DND-41 (cell line): ENCODE results near the gene MBOAT1.

Experiments
- EZH2 ChIP-seq: IDR thresholded peaks from 3 replicates; pipeline ENCODE4 v1.6.1; 2012; ENCODE audit warnings: borderline replicate concordance, low read depth, mild to moderate bottlenecking, moderate library complexity, low read length, inconsistent platforms; ENCODE audit not compliant: severe bottlenecking
- TF ChIP-seq, protein P1 (sequence below): IDR thresholded peaks from 2 replicates; pipeline ENCODE4 v1.5.1; 2012; ENCODE audit warnings: borderline replicate concordance, low read length, moderate library complexity, mild to moderate bottlenecking; ENCODE audit not compliant: poor library complexity, severe bottlenecking; ENCODE audit errors: extremely low read depth

DNA sequence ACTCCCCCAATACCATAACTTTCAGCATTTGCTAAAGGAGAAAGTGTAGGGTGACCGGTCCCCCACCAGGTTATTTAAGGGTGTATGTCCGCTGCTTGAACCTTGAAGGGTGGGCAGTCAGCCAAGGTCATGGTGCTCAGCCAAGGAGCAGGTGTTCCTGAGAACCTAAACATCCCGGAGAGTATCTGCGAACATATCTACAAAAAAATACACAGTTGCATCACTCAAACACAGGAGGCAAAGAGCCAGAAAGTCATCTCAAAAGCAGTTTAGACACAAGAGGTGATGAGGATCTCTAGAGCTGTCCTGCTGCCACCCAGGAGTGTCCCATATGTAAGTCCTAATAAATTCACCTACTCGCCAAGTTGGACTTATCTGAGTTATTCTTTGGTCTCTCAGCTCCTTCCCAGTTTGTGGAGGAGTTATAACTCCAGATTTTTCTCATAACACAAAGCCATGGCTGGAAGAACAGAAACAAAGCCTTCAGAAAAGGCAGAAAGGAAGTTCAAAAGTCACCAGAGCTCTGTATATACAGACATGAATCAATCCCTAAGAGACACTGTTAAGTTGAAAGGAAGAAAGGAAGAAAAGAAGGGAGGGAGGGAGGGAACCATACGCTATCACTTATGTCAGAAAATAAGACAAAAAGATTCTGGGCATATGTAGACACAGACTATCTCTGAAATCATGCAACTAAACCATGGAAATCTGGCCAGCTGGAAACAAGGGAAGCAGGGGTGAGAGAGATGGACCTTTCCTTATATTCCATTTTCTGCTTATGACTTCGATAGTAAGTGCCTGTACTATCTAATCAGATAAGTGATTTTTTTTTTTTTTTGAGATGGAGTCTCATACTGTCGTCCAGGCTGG, 11.3 kb downstream of the MBOAT1 start:
- no peak for TF ChIP-seq EZH2
- TF ChIP-seq, protein P1, sequence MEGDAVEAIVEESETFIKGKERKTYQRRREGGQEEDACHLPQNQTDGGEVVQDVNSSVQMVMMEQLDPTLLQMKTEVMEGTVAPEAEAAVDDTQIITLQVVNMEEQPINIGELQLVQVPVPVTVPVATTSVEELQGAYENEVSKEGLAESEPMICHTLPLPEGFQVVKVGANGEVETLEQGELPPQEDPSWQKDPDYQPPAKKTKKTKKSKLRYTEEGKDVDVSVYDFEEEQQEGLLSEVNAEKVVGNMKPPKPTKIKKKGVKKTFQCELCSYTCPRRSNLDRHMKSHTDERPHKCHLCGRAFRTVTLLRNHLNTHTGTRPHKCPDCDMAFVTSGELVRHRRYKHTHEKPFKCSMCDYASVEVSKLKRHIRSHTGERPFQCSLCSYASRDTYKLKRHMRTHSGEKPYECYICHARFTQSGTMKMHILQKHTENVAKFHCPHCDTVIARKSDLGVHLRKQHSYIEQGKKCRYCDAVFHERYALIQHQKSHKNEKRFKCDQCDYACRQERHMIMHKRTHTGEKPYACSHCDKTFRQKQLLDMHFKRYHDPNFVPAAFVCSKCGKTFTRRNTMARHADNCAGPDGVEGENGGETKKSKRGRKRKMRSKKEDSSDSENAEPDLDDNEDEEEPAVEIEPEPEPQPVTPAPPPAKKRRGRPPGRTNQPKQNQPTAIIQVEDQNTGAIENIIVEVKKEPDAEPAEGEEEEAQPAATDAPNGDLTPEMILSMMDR = no peak
